Transverse colon (tissue), 4 donors: ENCODE results near the gene NDUFV2. TPM values are rescaled to one million over a fixed set of nuclear protein-coding genes. Genes with fewer than 3 reads are reported as not detected.

Source experiments
- DNase-seq: peaks from one replicate; pipeline ENCODE4 v3.0.0-alpha.2; 2019
- H3K27ac ChIP-seq, 4 donors: fragments of 200-600 bp; sonication (generic); 2 replicates each; pipeline ENCODE4 v1.5.1; 2016 to 2018; ENCODE audit warnings: inconsistent platforms in 4 of 4
- H3K27me3 ChIP-seq: fragments of 200-600 bp; sonication (generic); 2 replicates; pipeline ENCODE4 v1.5.1; 2017; ENCODE audit warnings: inconsistent platforms
- H3K36me3 ChIP-seq, 4 donors: fragments of 200-600 bp; sonication (generic); 2 replicates each; pipeline ENCODE4 v1.5.1; 2017 to 2019; ENCODE audit warnings: inconsistent platforms in 4 of 4
- H3K4me1 ChIP-seq, 4 donors: fragments of 200-600 bp; sonication (generic); 2 replicates each; pipeline ENCODE4 v1.5.1; 2017 to 2020; ENCODE audit warnings: inconsistent platforms in 4 of 4
- H3K4me3 ChIP-seq, 4 donors: fragments of 200-600 bp; sonication (generic); 1 replicate in 1 of 4; 2 replicates in 3 of 4; pipeline versions ENCODE4 v1.5.1 to v1.6.1; 2017 to 2019; ENCODE audit warnings: inconsistent platforms in 4 of 4
- H3K9me3 ChIP-seq, 2 donors: fragments of 200-600 bp; sonication (generic); 2 replicates each; pipeline ENCODE4 v1.5.1; 2017 to 2019; ENCODE audit warnings: inconsistent platforms in 2 of 2
- CTCF ChIP-seq, 5 experiments: fragments of 200-600 bp in 3 of 5; fragments of 450-650 bp in 2 of 5; sonication (generic) in 3 of 5; IDR thresholded peaks; 1 replicate in 2 of 5; 2 replicates in 3 of 5; pipeline ENCODE4 v1.5.1; 2016 to 2017; ENCODE audit warnings: antibody characterized with exemption in 5 of 5, inconsistent platforms in 3 of 5, mild to moderate bottlenecking in 2 of 5, moderate library complexity in 1 of 5
- EP300 ChIP-seq: sonication (generic); formaldehyde crosslinking; IDR thresholded peaks from one replicate; pipeline ENCODE4 v1.6.1; 2017; ENCODE audit warnings: antibody characterized with exemption, low read depth
- POLR2A ChIP-seq: fragments of 450-650 bp; IDR thresholded peaks from one replicate; pipeline ENCODE4 v1.6.1; 2016; ENCODE audit warnings: antibody characterized with exemption, mild to moderate bottlenecking, moderate library complexity
- POLR2AphosphoS5 ChIP-seq, 3 donors: sonication (generic); formaldehyde crosslinking; IDR thresholded peaks; one replicate each; pipeline ENCODE4 v1.6.1; 2016; ENCODE audit warnings: antibody characterized with exemption in 3 of 3
- WGBS, 2 donors: methylation state at CpG; one replicate each; pipeline ENCODE4 v1.1.5; 2018; ENCODE audit warnings: low coverage in 1 of 2; 5-methylcytosine and 5-hydroxymethylcytosine counted together
- in situ Hi-C, 4 donors: fragments of 200-750 bp; cut with MboI; loops; one replicate each; pipeline versions ENCODE4 v1.15.0 to v1.15.1; 2017; ENCODE audit warnings: low sequenced_read_pairs in 3 of 4, low pct_ligation_motif_present in 1 of 4, low pct_unique_long_range_greater_than_20kb in 1 of 4
- intact Hi-C: fragments of 100-400 bp; cut with DNase I; formaldehyde crosslinking; loops from one replicate; pipeline ENCODE4 v1.15.1; 2023; ENCODE audit warnings: low total_unique reads
- total RNA-seq, 4 donors: library from RNA; depleted of rRNA; stranded (reverse); fragments of >200 nt; gene quantifications; one replicate each; pipeline ENCODE4 v1.1.0, GENCODE V29; 2016

Gene NDUFV2
- total RNA-seq, 4 donors from 2014 or later = 24.7 to 140 (median 113) TPM

GRCh38 chr18:9069601-9070000, 32.9 kb upstream of the NDUFV2 start:
- in situ Hi-C loops = loop anchor here in 2 of 4 donors (25.0 kb wide), 2 partner anchors 268 to 443 kb away; partner anchors contain the start of gene TWSG1 (in 1 of the 2)
- WGBS, 2 donors = 56 to 80% methylated on average over 1 to 9 of the region's 9 CpGs

GRCh38 chr18:9070212-9070611, 32.3 kb upstream of the NDUFV2 start:
- DNase-seq = no peak
- no peaks in the 10 kb centered on the region for H3K36me3 ChIP-seq
- H3K9me3 ChIP-seq = no peaks in the 10 kb centered on the region
- H3K27me3 ChIP-seq = no peaks in the 10 kb centered on the region
- peak overlapping the region in 2 of 4 donors; percentile 4 to 61 for H3K27ac ChIP-seq
- 55 to 87% methylated on average over 2 to 5 of the region's 5 CpGs for WGBS, 2 donors
- TF ChIP-seq CTCF (IDR thresholded peaks at IDR 0.05) (no peak), POLR2A (no peak), POLR2AphosphoS5 (IDR thresholded peaks at IDR 0.05) (no peak), EP300 (no peak)
- intact Hi-C loops = no loop called here
- H3K4me3 ChIP-seq = no peak overlapping the region
- in situ Hi-C loops = loop anchor here in 2 of 4 donors (5.0 to 25.0 kb wide), 4 partner anchors 77 to 442 kb away; partner anchors contain the start of gene TWSG1 (in 1 of the 2)
- peaks cover 3 to 20% (median 4%) of the 10 kb centered on the region in 4 donors for H3K4me1 ChIP-seq

More at GRCh38 chr18:9069601-9070000, 32.9 kb upstream of the NDUFV2 start:
- DNase-seq = no peak
- H3K9me3 ChIP-seq = no peaks in the 10 kb centered on the region
- no peak overlapping the region for H3K4me3 ChIP-seq
- intact Hi-C loops = loop anchor here (10.0 kb wide), 1 partner anchor 265 kb away; the partner anchor contains the start of gene TWSG1
- TF ChIP-seq POLR2AphosphoS5 (IDR thresholded peaks at IDR 0.05) (no peak), EP300 (no peak), POLR2A (no peak), CTCF (IDR thresholded peaks at IDR 0.05) (no peak)
- H3K4me1 ChIP-seq = peaks cover 3 to 20% (median 4%) of the 10 kb centered on the region in 4 donors
- no peaks in the 10 kb centered on the region for H3K36me3 ChIP-seq
- H3K27me3 ChIP-seq = no peaks in the 10 kb centered on the region
- H3K27ac ChIP-seq = peak overlapping the region in 2 of 4 donors; percentile 4 to 61

- intact Hi-C loops = no loop called here
- Histone ChIP-seq H3K9me3 (no peaks in the 10 kb centered on the region), H3K4me1 (no peaks in the 10 kb centered on the region), H3K27ac (no peak overlapping the region), H3K27me3 (no peaks in the 10 kb centered on the region), H3K4me3 (no peak overlapping the region), H3K36me3 (no peaks in the 10 kb centered on the region)
- DNase-seq = no peak
- 64 to 72% methylated on average over 4 to 6 of the region's 6 CpGs for WGBS, 2 donors
- in situ Hi-C loops = loop anchor here in 2 of 4 donors (10.0 to 25.0 kb wide), 2 partner anchors 75 to 257 kb away; partner anchors contain the start of gene TWSG1 (in 2 of the 2)
- TF ChIP-seq CTCF (IDR thresholded peaks at IDR 0.05) = no peak
- no peak for TF ChIP-seq POLR2AphosphoS5 (IDR thresholded peaks at IDR 0.05)
- no peak for TF ChIP-seq EP300
- no peak for TF ChIP-seq POLR2A
These were observed 22.5 kb upstream of the NDUFV2 start for GRCh38 chr18:9079818-9080528.

GRCh38 chr18:9081940-9082339, 20.6 kb upstream of the NDUFV2 start:
- Histone ChIP-seq H3K27me3 (no peaks in the 10 kb centered on the region), H3K36me3 (no peaks in the 10 kb centered on the region), H3K9me3 (no peaks in the 10 kb centered on the region), H3K4me3 (no peak overlapping the region), H3K27ac (no peak overlapping the region), H3K4me1 (no peaks in the 10 kb centered on the region)
- intact Hi-C loops (no loop called here), in situ Hi-C loops (loop anchor here in 2 of 4 donors (10.0 to 25.0 kb wide), 2 partner anchors 73 to 255 kb away; partner anchors contain the start of gene TWSG1 (in 2 of the 2))
- 79 to 80% methylated on average over 1 to 4 of the region's 4 CpGs for WGBS, 2 donors
- no peak for DNase-seq
- TF ChIP-seq EP300 (no peak), CTCF (IDR thresholded peaks at IDR 0.05) (no peak), POLR2AphosphoS5 (IDR thresholded peaks at IDR 0.05) (no peak), POLR2A (no peak)
